GM12878 (cell line): ENCODE data around the gene ITGAL. TPM values are rescaled to one million over a fixed set of nuclear protein-coding genes. Genes with fewer than 3 reads are reported as not detected.

Experiments used
- ATAC-seq: fragments of 200-7000 bp; cut with Tn5 transposase; 3 replicates; pipeline ENCODE4 v1.9.1; 2020; ENCODE audit warnings: mild to moderate bottlenecking, moderate library complexity
- BruUV-seq: library from RNA; stranded (reverse); fragments of 400-500 nt; replicated peaks from 2 replicates; lab custom pipeline; 2021; lab: Mats Ljungman, UMichigan
- CTCF ChIA-PET: fragments of 300-600 bp; sonication (Branson Sonifier 250); formaldehyde crosslinking; extraction: SDS; loops from one replicate; lab custom pipeline; 2021; ENCODE audit warnings: inconsistent platforms; lab: Yijun Ruan, JAX
- POLR2A ChIA-PET: fragments of 350-600 bp; formaldehyde crosslinking; extraction: SDS; loops from one replicate; lab custom pipeline; 2021; ENCODE audit warnings: inconsistent platforms; lab: Charles Lee
- RAD21 ChIA-PET: fragments of 300-600 bp; sonication (Branson Sonifier 250); formaldehyde crosslinking; loops from one replicate; lab custom pipeline; 2023; ENCODE audit warnings: antibody characterized with exemption; ENCODE audit not compliant: unreplicated experiment; lab: Charles Lee
- SMC1A ChIA-PET: fragments of 300-600 bp; sonication (Branson Sonifier 250); formaldehyde crosslinking; loops from one replicate; lab custom pipeline; 2023; ENCODE audit not compliant: unreplicated experiment, uncharacterized antibody; lab: Charles Lee
- DNase-seq: peaks from one replicate; pipeline ENCODE4 v3.0.0-alpha.2; 2011; ENCODE audit warnings: low read depth, low spot score
- FAIRE-seq: peaks from 3 replicates; lab custom pipeline; 2011; peaks lifted over from hg19 to GRCh38; lab: Jason Lieb, UNC
- H2AFZ ChIP-seq: 2 replicates; pipeline ENCODE4 v1.6.0; 2011; ENCODE audit warnings: low read depth, low read length, control low read depth; ENCODE audit not compliant: control insufficient read depth
- H3K27ac ChIP-seq: 2 replicates; pipeline ENCODE4 v1.5.1; 2011; ENCODE audit warnings: control low read depth; ENCODE audit not compliant: control insufficient read depth, insufficient read depth
- H3K27me3 ChIP-seq, 2 experiments: replicated peaks in 1 of 2; 2 replicates each; pipeline versions ENCODE4 v1.6.0 to v1.6.1; 2011; ENCODE audit warnings: low read length in 1 of 2; ENCODE audit not compliant: control insufficient read depth in 2 of 2, insufficient read depth in 2 of 2
- H3K36me3 ChIP-seq, 2 experiments: 2 replicates each; pipeline ENCODE4 v1.5.1; 2011; ENCODE audit warnings: low read length in 1 of 2; ENCODE audit not compliant: control insufficient read depth in 2 of 2, insufficient read depth in 2 of 2
- H3K4me1 ChIP-seq: 2 replicates; pipeline ENCODE4 v1.6.1; 2011; ENCODE audit warnings: mild to moderate bottlenecking, low read length, moderate library complexity, mixed read lengths; ENCODE audit not compliant: control insufficient read depth, insufficient read depth
- H3K4me2 ChIP-seq: 2 replicates; pipeline ENCODE4 v1.6.0; 2011; ENCODE audit warnings: control low read depth; ENCODE audit not compliant: control insufficient read depth, insufficient read depth
- H3K4me3 ChIP-seq: fragments of 200-600 bp; sonication (generic); 2 replicates; pipeline ENCODE4 v1.5.1; 2016
- H3K79me2 ChIP-seq: 2 replicates; pipeline ENCODE4 v1.6.0; 2011; ENCODE audit warnings: low read length; ENCODE audit not compliant: control insufficient read depth, insufficient read depth
- H3K9ac ChIP-seq: 2 replicates; pipeline ENCODE4 v1.8.0; 2011; ENCODE audit warnings: low read length, control low read depth, mixed read lengths; ENCODE audit not compliant: control insufficient read depth, insufficient read depth
- H3K9me3 ChIP-seq: replicated peaks from 3 replicates; pipeline ENCODE4 v1.5.1; 2011; ENCODE audit warnings: mild to moderate bottlenecking, low read length; ENCODE audit not compliant: control insufficient read depth, insufficient read depth
- H4K20me1 ChIP-seq: 2 replicates; pipeline ENCODE4 v1.6.0; 2011; ENCODE audit not compliant: control insufficient read depth, insufficient read depth
- DPF2 ChIP-seq: fragments of 450-650 bp; IDR thresholded peaks from 2 replicates; pipeline ENCODE4 v1.6.1; 2017; ENCODE audit warnings: mild to moderate bottlenecking
- E2F8 ChIP-seq: fragments of 450-650 bp; IDR thresholded peaks from 2 replicates; pipeline ENCODE4 v1.6.1; 2018; ENCODE audit warnings: mild to moderate bottlenecking, low read depth, moderate library complexity; ENCODE audit not compliant: partially characterized antibody
- ESRRA ChIP-seq: IDR thresholded peaks from 2 replicates; pipeline ENCODE4 v1.6.1; 2012; ENCODE audit warnings: mild to moderate bottlenecking, low read length, improper control_type of control experiment
- HDGF ChIP-seq: fragments of 450-650 bp; IDR thresholded peaks from 2 replicates; pipeline ENCODE4 v1.6.1; 2016; ENCODE audit warnings: antibody characterized with exemption
- KAT2A ChIP-seq: conservative IDR thresholded peaks from 2 replicates; pipeline ENCODE4 v1.6.1; 2011; ENCODE audit warnings: low read depth, low read length; ENCODE audit not compliant: control insufficient read depth
- RAD21 ChIP-seq: IDR thresholded peaks from 2 replicates; pipeline ENCODE4 v1.6.1; 2011; ENCODE audit warnings: mild to moderate bottlenecking, low read depth, low read length, moderate library complexity; ENCODE audit not compliant: insufficient read depth
- RB1 ChIP-seq: fragments of 450-650 bp; formaldehyde crosslinking; IDR thresholded peaks from 2 replicates; pipeline ENCODE4 v1.6.1; 2017; ENCODE audit warnings: mild to moderate bottlenecking, borderline replicate concordance
- ZBTB11 ChIP-seq: fragments of 450-650 bp; formaldehyde crosslinking; IDR thresholded peaks from 2 replicates; pipeline ENCODE4 v1.5.0; 2022; ENCODE audit warnings: mild to moderate bottlenecking, missing genetic modification characterization
- ZBTB40 ChIP-seq: fragments of 450-650 bp; IDR thresholded peaks from 2 replicates; pipeline ENCODE4 v1.6.1; 2016; ENCODE audit warnings: mild to moderate bottlenecking, moderate library complexity, borderline replicate concordance
- WGBS: methylation state at CpG from one replicate; pipeline ENCODE4 v1.1.6; 2016; ENCODE audit warnings: low lambda C conversion rate; ENCODE audit not compliant: insufficient replicate concordance, insufficient coverage; ENCODE audit errors: missing lambda C conversion rate; 5-methylcytosine and 5-hydroxymethylcytosine counted together
- in situ Hi-C: fragments of 300-500 bp; cut with MboI; formaldehyde crosslinking; loops from 9 replicates; pipeline ENCODE4 v1.14.3; 2018; ENCODE audit warnings: mixed read lengths
- intact Hi-C: fragments of 100-400 bp; cut with micrococcal nuclease; formaldehyde crosslinking; loops from one replicate; pipeline ENCODE4 v1.14.2; 2022; ENCODE audit not compliant: unreplicated experiment
- polyA plus RNA-seq, 11 experiments: library from polyadenylated mRNA; depleted of rRNA in 4 of 11; unstranded in 6 of 11; stranded (reverse) in 5 of 11; fragments of >200 nt; fragmentation: Nextera tagmentation in 4 of 11; fragmentation: Illumina TruSeq in 1 of 11; extraction: Ambion mirVana in 4 of 11; extraction: Trizol in 1 of 11; gene quantifications; 1 replicate in 1 of 11; 2 replicates in 10 of 11; pipeline versions ENCODE4 v1.2.1 to v1.2.3, GENCODE V29; 2011 to 2016; ENCODE audit warnings: inconsistent platforms in 2 of 11, missing spikeins in 2 of 11, low read depth in 1 of 11
- total RNA-seq, 4 experiments: library from RNA; depleted of rRNA in 3 of 4; stranded (reverse); fragments of >200 nt in 3 of 4; fragmentation: Illumina TruSeq in 1 of 4; extraction: Trizol in 1 of 4; gene quantifications; 2 replicates each; pipeline versions ENCODE4 v1.2.1 to v1.2.3, GENCODE V29; 2013 to 2021
- TF ChIP-seq, protein P1 (sequence below): fragments of 150-350 bp; IDR thresholded peaks from 2 replicates; pipeline ENCODE4 v1.6.1; 2014; ENCODE audit warnings: mild to moderate bottlenecking, low read depth, low read length

Gene ITGAL
- total and polyA plus RNA-seq, 10 of the 15 experiments (the other 5 are each of a cell fraction or from before 2014, with no cell fraction given) = 10.7 to 170 (median 96.9) TPM

GRCh38 chr16:30565526-30565925 is 93.0 kb downstream of the ITGAL start:
- peaks cover 2% of the 10 kb centered on the region for H3K79me2 ChIP-seq
- no peak overlapping the region for H2AFZ ChIP-seq
- no peak overlapping the region for H3K4me3 ChIP-seq
- peaks cover 27% of the 10 kb centered on the region for H3K4me1 ChIP-seq
- no peak for DNase-seq
- FAIRE-seq = no peak
- intact Hi-C loops (no loop called here), in situ Hi-C loops (no loop called here)
- H3K4me2 ChIP-seq = no peak overlapping the region
- BruUV-seq = no TSS peak
- ChIA-PET POLR2A (interaction anchor here (0.7 to 1.6 kb wide), 6 partner anchors 8 to 114 kb away, joined by 3 to 4 read pairs (median 3); partner anchors contain the start of gene ZNF689), CTCF (interaction anchor here (0.8 to 2.6 kb wide), 6 partner anchors 21 to 136 kb away, joined by 3 to 8 read pairs (median 4); partner anchors contain the start of gene DCTPP1), RAD21 (interaction anchor here (1.2 to 4.4 kb wide), 3 partner anchors 8 to 135 kb away, joined by 3 to 22 read pairs (median 17); partner anchors contain the start of genes DCTPP1 and ZNF747), SMC1A (interaction anchor here (1.0 to 1.4 kb wide), 3 partner anchors 11 to 422 kb away, joined by 3 to 4 read pairs (median 3); no protein-coding TSS in a partner anchor)
- no peaks in the 10 kb centered on the region; a peak in 2 of 4 replicates for H3K36me3 ChIP-seq
- 69% methylated on average over 5 of the region's 7 CpGs for WGBS
- no peak for ATAC-seq
- H3K27ac ChIP-seq = no peak overlapping the region
- no peak overlapping the region for H3K9ac ChIP-seq
- H3K27me3 ChIP-seq = no peaks in the 10 kb centered on the region
- H3K9me3 ChIP-seq = no peaks in the 10 kb centered on the region
- H4K20me1 ChIP-seq = no peaks in the 10 kb centered on the region
- TF ChIP-seq, protein P1, sequence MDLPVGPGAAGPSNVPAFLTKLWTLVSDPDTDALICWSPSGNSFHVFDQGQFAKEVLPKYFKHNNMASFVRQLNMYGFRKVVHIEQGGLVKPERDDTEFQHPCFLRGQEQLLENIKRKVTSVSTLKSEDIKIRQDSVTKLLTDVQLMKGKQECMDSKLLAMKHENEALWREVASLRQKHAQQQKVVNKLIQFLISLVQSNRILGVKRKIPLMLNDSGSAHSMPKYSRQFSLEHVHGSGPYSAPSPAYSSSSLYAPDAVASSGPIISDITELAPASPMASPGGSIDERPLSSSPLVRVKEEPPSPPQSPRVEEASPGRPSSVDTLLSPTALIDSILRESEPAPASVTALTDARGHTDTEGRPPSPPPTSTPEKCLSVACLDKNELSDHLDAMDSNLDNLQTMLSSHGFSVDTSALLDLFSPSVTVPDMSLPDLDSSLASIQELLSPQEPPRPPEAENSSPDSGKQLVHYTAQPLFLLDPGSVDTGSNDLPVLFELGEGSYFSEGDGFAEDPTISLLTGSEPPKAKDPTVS = no peak
- TF ChIP-seq HDGF = no peak
- no peak for TF ChIP-seq KAT2A
- TF ChIP-seq RB1 = no peak
- TF ChIP-seq ZBTB11 (CRISPR knock-in tag) = no peak
- no peak for TF ChIP-seq DPF2
- TF ChIP-seq ESRRA = no peak
- no peak for TF ChIP-seq ZBTB40
- no peak for TF ChIP-seq E2F8
- TF ChIP-seq RAD21 = no peak
